DMS79 treated with DMSO at 0.1 percent for 48 hours (cell line): ENCODE results near the gene LRRC37B.
"Not testable (repeated sequence)": the region's sequence is repeated elsewhere in the genome, so short reads cannot be mapped to it uniquely, and the experiment has no call there.

Experiments used
- DNase-seq: peaks from one replicate; lab custom pipeline; 2025; lab: John Stamatoyannopoulos, UW

Gene LRRC37B

GRCh38 chr17:32041306-32041875 lies 34.2 kb downstream of the LRRC37B start:
- not testable (repeated sequence) for DNase-seq

DNA sequence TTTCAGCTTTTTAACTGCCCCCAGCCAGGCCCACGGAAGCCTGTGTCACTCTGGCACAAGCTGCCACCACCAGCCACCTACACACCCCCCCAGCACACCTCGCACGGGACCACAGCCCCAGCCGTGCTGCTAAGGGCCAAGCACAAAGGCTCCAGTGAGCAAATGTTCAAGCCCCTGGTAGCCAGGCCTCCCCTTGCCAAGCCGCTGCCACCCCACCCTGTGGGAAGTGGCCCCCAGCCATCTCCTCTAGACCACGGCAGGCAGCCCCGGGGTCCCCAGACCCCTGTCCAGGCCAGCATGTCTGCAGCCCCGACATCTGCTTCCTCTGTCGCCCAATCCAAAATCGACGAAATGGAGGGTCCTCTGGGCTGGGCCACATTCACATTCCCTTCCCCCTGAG lies 35.1 kb downstream of the LRRC37B start:
- DNase-seq = not testable (repeated sequence)

DNA sequence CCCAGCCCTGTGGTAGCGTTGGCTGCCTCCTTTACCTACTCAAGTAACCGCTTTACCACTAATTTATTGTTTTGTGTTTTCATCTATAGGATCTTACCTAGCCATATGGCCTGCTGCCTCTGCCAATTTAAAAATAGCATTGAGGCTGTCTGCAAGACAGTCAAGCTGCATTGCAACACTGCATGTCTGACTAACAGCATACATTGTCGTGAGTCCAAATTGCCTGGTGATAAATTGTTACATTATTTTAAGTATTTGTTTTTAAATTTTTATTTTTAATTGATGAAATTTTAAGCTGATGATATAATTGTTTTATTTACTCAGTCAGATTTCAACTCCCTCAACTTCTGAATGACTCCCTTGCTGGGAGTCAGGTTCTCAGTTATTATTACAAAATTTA lies 38.4 kb downstream of the LRRC37B start:
- not testable (repeated sequence) for DNase-seq

DNA sequence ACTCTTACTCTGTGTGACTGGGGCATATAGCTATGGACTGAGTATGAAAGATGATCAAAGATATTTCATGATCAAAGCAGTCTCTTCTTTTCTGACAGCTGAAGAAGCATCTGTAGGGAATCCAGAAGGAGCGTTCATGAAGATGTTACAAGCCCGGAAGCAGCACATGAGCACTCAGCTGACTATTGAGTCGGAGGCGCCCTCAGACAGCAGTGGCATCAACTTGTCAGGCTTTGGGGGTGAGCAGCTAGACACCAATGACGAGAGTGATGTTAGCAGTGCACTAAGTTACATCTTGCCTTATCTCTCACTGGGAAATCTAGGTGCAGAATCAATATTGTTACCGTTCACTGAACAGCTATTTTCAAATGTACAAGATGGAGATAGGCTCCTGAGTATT lies 40.5 kb downstream of the LRRC37B start:
- not testable (repeated sequence) for DNase-seq

DNA sequence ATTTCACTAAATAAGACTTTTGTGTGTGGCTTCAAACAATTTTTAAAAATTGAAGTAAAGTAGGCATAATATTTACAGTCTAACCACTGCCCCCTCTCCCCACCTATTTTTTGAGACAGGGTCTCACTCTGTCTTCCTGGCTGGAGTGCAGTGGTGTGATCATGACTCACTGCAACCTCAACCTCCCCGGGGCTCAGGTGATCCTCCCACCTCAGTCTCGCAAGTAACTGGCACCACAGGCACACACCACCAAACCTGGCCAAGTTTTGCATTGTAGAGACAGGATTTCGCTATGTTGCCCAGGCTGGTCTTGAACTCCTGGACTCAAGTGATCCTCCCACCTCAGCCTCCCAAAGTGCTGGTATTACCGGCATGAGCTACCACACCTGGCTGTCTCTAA lies 47.8 kb downstream of the LRRC37B start:
- not testable (repeated sequence) for DNase-seq

GRCh38 chr17:32055425-32055824 lies 48.2 kb downstream of the LRRC37B start:
- not testable (repeated sequence) for DNase-seq

GRCh38 chr17:32056500-32056899 lies 49.3 kb downstream of the LRRC37B start:
- not testable (repeated sequence) for DNase-seq

DNA sequence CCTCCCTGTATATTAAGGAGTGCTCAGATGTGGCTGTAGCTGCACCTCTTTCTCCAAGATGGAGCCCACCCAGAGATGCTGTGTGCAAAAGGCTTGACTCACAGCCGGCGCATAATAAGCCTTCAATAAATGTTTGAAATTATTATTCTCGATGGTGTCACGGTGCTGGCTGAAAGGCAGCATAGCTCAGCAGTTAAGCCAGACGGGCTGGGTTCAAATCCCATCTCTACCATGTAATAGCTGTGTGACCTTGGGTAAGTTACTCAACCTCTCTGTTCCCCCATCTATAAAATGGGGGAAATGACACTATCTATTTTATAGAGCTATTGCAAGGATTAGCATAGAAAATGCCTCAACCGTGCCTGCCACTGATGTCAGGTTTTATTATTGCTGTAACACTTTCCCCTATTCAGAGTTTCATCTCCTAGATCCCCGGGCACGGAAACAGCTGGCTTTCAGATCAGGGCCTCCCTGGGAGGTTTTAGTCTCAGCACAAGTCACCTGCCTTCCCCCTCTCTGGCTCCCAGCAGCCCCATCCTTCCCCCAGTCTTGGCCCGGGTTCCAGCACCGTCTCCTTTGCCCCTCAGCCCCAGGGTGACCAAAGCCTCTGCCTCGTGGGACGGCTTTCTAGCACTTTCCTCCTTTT lies 50.4 kb downstream of the LRRC37B start:
- not testable (repeated sequence) for DNase-seq

GRCh38 chr17:32060695-32061094 lies 53.5 kb downstream of the LRRC37B start:
- DNase-seq = not testable (repeated sequence)

DNA sequence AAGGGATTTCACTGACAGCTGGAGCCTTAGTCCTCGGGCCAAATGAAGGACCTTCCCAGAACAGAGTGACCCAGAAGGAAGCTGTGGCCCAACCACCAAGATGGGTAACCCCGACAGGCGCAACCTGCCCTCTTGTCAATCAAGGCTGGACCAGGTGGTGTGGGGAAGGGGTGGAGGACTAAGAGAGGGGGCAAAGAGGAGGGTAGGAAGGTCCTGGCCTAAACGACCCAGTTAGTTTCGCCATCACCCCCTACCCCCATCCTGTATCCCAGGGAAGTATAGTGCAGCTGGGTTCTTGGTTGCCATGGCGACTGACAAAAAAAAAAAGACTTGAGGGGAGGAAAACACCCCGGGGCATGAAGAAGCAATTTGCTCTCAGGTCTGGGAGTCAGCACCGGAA lies 54.7 kb downstream of the LRRC37B start:
- DNase-seq = not testable (repeated sequence)

DNA sequence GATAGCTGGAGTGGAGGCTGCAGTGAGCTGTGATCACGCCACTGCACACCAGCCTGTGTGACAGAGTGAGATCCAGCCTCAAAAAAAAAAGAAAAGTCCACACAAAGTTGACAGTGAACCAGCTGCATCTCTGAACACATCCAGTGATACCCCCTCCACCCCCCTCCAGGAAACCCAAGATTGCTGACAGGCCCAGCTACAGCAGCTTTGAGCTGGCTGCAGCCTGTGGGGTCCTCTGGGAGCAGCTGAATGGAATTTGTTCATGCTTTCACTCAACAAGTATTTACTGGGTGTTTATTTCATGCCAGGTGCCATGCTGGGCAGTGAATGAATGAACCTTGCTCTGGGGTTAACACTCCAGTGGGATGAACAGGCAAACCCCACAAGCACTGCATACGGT lies 56.9 kb downstream of the LRRC37B start:
- DNase-seq = not testable (repeated sequence)

GRCh38 chr17:32066123-32066680 lies 59.0 kb downstream of the LRRC37B start:
- not testable (repeated sequence) for DNase-seq

DNA sequence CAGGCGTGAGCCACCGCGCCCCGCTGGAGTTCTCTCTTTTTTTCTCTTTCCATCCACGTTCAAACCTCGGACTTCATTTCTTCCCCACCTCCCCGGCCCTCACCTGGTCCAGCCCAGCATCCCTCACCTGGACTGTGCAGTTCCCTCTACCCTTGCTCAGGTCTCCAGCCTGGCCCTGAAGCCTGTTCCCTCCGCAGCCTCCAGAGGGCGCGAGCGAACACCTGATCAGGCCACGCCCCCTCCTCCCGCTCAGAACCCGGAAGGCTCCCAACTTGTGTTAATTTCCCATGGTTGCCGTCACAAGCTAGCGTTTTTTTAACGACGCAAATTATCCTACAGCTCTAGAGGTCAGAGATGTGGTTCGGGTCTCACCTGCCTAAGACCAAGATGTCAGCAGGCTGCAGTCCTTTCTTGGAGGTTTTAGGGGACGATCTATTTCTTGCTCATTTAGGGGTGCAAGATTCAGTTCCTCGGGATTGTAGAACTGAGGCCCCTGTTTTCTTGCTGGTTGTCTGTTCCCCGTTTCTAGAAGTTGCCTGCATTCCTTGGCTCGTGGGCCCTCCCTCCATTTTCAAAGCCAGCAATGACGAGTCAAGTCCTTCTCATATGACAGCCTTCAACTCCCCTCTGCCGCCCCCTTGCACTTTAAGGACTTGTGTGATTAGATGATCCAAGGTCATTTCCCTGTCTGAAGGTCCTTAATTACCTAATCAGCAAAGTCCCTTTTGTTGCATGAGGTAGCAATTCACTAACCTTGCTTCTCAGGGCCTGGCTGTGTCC lies 59.9 kb downstream of the LRRC37B start:
- not testable (repeated sequence) for DNase-seq

- DNase-seq = not testable (repeated sequence)
Measured at GRCh38 chr17:32069067-32069466, 61.9 kb downstream of the LRRC37B start.

GRCh38 chr17:32071961-32072360 lies 64.8 kb downstream of the LRRC37B start:
- DNase-seq = not testable (repeated sequence)

DNA sequence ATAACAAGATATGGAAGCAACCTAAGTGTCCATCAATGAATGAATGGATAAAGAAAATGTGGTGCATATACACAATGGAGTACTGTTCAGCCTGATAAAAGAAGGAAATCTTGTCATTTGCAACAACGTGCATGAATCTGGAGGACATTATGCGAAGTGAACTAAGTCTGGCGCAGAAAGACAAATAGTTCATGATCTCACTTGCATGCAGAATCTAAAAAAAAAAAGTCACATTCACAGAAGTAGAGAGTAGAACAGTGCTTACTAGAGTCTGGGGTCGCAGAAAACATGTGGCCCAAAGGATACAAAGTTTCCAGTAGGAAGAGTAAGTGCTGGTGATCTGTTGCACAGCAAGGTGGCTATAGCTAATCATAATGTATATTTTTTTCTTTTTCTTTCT lies 65.9 kb downstream of the LRRC37B start:
- DNase-seq = not testable (repeated sequence)

- DNase-seq = peak; percentile 23
Measured at GRCh38 chr17:32079753-32080152, 72.6 kb downstream of the LRRC37B start.

DNA sequence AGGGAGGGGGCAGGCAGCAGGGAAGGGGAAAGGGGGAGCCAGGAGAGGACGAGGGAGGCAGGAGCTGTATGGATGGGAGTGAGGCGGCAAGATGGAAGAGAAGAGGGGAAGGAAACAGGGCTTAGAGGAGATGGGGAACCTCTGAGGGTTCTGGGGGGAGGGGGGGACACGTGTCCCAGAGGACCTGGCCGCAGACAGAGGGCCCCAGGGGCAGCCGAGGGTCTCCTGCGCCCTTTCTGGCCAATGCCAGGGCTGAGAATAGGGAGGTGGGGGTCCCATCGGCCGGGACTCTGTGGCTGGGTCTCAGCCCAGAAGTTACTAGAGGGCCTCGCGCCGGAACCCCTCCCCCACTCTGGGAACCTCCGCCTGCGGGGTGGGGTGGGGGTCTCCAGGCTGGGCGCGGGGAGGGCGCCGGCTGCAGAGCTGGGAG lies 76.4 kb downstream of the LRRC37B start:
- DNase-seq = peak; percentile 25

DNA sequence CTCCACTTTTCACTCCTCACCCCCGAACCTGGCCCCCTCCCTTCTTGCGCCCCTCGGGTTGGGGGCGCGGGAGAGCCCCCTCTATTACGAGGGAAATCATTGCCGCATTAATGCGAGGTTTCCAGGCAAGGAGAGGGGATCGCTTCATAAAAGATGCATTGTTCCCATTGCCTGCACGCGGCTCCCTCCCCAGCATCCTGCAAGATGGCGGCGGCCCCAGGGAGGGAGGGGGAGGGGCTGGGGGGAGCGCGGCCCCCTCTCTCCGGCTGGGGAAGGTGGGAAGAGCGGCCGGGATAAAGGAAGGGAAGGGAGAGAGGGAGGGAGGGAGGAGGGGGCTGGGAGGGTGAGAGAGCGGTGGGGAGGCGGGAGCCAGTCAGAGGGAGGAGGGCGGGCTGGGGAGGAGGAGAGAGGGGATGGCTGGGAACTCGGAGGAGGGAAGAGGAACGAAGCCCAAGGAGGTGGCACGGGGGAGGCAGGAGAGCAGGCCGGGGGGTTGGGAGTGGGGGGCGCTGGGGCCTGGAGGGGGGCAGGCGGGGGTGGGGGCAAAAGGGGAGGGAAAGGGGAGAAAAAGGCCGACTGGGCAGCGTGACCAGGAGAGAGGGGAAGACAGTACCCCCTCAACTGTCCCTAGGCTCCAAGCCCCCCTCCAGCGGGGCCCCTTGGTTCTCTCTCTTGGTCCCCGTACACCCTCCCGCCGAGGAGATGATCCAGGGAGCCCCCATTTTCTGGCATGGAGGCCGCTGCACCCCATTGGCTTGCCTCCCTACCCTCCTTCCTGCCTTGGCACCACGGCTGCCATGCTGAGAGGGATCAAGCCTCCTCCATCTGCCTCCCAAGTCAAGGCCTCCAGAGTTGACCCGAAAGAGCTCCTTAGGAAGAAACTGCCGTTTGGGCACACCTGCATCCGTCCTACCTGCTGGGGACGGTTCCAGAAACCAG lies 77.1 kb downstream of the LRRC37B start:
- peak; percentile 59 for DNase-seq

DNA sequence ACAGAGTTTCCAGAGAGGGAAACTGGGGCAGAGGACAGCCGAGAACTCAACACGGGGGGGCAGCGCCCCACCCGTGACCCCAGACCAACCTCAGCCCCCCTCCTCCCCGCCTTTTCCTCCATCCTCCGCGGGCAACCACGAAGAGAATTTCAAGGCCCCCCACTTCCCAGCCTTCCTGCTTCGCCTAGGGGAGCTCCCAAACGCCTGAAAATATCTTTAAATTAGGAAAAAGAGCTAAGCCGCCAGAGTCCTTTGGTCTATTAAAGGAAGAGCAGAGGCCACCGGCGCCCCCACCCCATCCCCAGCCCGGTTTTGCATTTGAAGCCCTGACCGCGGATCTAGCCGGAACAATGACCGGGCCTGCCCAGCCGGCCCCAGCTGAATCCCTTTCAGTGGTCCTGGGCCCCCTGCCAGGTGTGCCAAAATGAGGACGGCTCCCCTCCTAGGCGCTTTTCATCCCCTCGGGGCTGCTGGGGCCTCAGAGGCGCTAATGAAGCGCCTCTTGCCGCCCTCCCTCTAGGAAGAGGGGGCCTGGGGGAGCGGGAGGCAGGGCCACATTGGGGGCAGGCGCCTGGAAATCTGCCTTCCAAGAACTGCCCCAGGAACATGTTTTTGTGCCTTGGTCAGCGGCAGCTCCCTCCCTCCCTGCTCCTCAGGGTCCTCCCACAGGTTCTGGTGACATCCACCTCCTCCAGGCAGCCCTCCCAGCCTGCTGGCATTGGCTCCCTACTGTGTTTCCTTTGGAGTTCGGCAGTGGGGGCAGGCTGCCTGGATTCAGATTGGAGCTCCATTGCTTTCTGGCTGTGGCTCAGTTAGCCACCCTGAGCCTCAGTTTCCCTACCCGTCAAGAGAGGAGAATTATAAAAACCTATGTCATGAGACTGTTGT lies 78.0 kb downstream of the LRRC37B start:
- DNase-seq = not testable (repeated sequence)
